ENCODE results near the gene LRP1B.
"Not testable (repeated sequence)": the region's sequence is repeated elsewhere in the genome, so short reads cannot be mapped to it uniquely, and the experiment has no call there.

Gene LRP1B

DNA sequence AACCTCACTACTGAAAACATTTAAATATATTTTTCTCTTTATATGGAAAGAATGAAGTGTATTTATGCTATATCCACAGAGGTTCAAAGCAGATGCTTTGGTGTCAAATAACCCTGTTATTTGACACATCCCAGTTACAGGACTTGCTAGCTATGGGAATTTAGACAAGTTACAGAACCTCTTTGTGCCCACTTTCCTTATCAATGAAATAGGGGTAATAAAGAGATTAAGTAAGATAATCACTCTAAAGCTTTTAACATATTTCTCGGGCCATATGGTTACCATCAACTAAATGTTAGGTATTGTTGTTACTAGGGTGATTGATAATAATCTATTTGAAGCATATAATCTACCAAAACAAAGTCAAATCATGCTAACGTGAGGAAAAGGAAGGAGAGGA lies 1690.0 kb downstream of the LRP1B start:
- H3K9ac ChIP-seq (ENCODE audit: low read depth, low read length, poor library complexity, severe bottlenecking), result no peak overlapping the region
- no peak overlapping the region for H3K4me3 ChIP-seq (ENCODE audit: low read length, poor library complexity, severe bottlenecking)
- H3K4me2 ChIP-seq (ENCODE audit: low read depth, low read length, poor library complexity, severe bottlenecking), result no peak overlapping the region
- H3K9me3 ChIP-seq (ENCODE audit: insufficient read depth, low read depth, low read length), result no peaks in the 10 kb centered on the region
- no peaks in the 10 kb centered on the region for H3K4me1 ChIP-seq (ENCODE audit: insufficient read depth, low read length, poor library complexity, severe bottlenecking)
- no peaks in the 10 kb centered on the region for H4K20me1 ChIP-seq (ENCODE audit: insufficient read depth, low read length, poor library complexity, severe bottlenecking)
- H3K9me2 ChIP-seq (replicated peaks; ENCODE audit: low read depth, low read length), result no peaks in the 10 kb centered on the region
- no peaks in the 10 kb centered on the region for H3K36me3 ChIP-seq (ENCODE audit: insufficient read depth, low read length)
- no peaks in the 10 kb centered on the region for H3K27me3 ChIP-seq (ENCODE audit: insufficient read depth, low read length, poor library complexity, severe bottlenecking)
- no peaks in the 10 kb centered on the region for H3F3A ChIP-seq (ENCODE audit: low read depth)
- no peak overlapping the region for H2AFZ ChIP-seq (ENCODE audit: low read length)
- H3K79me2 ChIP-seq (ENCODE audit: insufficient read depth, low read length), result no peaks in the 10 kb centered on the region
- no peak for TF ChIP-seq EZH2phosphoT487 (IDR thresholded peaks at IDR 0.05; ENCODE audit: borderline replicate concordance)
- TF ChIP-seq, protein P1, sequence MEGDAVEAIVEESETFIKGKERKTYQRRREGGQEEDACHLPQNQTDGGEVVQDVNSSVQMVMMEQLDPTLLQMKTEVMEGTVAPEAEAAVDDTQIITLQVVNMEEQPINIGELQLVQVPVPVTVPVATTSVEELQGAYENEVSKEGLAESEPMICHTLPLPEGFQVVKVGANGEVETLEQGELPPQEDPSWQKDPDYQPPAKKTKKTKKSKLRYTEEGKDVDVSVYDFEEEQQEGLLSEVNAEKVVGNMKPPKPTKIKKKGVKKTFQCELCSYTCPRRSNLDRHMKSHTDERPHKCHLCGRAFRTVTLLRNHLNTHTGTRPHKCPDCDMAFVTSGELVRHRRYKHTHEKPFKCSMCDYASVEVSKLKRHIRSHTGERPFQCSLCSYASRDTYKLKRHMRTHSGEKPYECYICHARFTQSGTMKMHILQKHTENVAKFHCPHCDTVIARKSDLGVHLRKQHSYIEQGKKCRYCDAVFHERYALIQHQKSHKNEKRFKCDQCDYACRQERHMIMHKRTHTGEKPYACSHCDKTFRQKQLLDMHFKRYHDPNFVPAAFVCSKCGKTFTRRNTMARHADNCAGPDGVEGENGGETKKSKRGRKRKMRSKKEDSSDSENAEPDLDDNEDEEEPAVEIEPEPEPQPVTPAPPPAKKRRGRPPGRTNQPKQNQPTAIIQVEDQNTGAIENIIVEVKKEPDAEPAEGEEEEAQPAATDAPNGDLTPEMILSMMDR (conservative IDR thresholded peaks at IDR 0.05; ENCODE audit: low read length), result no peak

DNA sequence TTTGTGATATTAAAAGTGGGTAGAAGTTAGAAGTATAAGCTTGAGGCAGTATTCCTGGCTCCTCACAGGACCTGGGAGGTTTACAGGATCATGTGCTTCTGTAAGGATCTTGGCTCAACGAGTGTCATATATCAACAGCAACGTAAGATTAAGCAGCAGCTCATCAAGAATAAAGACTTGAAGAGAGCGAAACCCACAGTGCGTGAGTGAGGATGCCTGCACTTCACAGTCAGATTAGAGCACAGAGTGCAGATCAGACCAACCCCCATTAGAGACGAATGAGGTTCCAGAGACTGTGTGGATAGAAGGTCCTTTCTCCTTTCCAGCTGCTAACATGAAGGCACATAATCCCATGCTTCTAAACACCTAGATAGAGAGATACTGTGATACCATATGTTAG lies 1693.9 kb downstream of the LRP1B start:
- Histone ChIP-seq H3K79me2 (ENCODE audit: insufficient read depth, low read length) (no peaks in the 10 kb centered on the region), H4K20me1 (ENCODE audit: insufficient read depth, low read length, poor library complexity, severe bottlenecking) (no peaks in the 10 kb centered on the region), H3F3A (ENCODE audit: low read depth) (no peaks in the 10 kb centered on the region), H3K9me3 (ENCODE audit: insufficient read depth, low read depth, low read length) (no peaks in the 10 kb centered on the region), H3K36me3 (ENCODE audit: insufficient read depth, low read length) (no peaks in the 10 kb centered on the region), H3K4me2 (ENCODE audit: low read depth, low read length, poor library complexity, severe bottlenecking) (no peak overlapping the region), H3K4me3 (ENCODE audit: low read length, poor library complexity, severe bottlenecking) (no peak overlapping the region), H3K4me1 (ENCODE audit: insufficient read depth, low read length, poor library complexity, severe bottlenecking) (no peaks in the 10 kb centered on the region), H3K9ac (ENCODE audit: low read depth, low read length, poor library complexity, severe bottlenecking) (no peak overlapping the region), H3K27me3 (ENCODE audit: insufficient read depth, low read length, poor library complexity, severe bottlenecking) (no peaks in the 10 kb centered on the region), H2AFZ (ENCODE audit: low read length) (no peak overlapping the region), H3K9me2 (replicated peaks; ENCODE audit: low read depth, low read length) (no peaks in the 10 kb centered on the region)
- TF ChIP-seq, protein P1 (conservative IDR thresholded peaks at IDR 0.05; ENCODE audit: low read length), result no peak

DNA sequence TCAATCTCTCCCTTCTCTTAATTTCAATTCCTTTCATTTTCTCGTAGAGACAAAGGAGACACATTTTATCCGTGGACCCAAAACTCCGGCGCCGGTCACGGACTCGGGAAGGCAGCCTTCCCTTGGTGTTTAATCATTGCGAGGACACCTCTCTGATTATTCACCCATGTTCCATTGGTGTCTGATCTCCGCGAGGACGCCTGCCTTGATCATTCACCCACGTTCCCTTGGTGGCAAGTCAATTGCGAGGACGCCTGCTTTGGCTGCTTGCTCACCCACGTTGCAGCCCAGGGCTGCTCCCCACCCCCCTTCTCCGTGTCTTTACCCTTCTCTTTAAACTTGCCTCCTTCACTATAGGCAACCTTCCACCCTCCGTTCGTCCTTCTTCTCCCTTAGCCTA lies 1703.8 kb downstream of the LRP1B start:
- H3K4me2 ChIP-seq (ENCODE audit: low read depth, low read length, poor library complexity, severe bottlenecking); H3K9ac ChIP-seq (ENCODE audit: low read depth, low read length, poor library complexity, severe bottlenecking); H3K4me1 ChIP-seq (ENCODE audit: insufficient read depth, low read length, poor library complexity, severe bottlenecking); H3K27me3 ChIP-seq (ENCODE audit: insufficient read depth, low read length, poor library complexity, severe bottlenecking); H3K79me2 ChIP-seq (ENCODE audit: insufficient read depth, low read length); H3K4me3 ChIP-seq (ENCODE audit: low read length, poor library complexity, severe bottlenecking); H2AFZ ChIP-seq (ENCODE audit: low read length); H3K36me3 ChIP-seq (ENCODE audit: insufficient read depth, low read length); H4K20me1 ChIP-seq (ENCODE audit: insufficient read depth, low read length, poor library complexity, severe bottlenecking); H3K9me3 ChIP-seq (ENCODE audit: insufficient read depth, low read depth, low read length); H3K9me2 ChIP-seq (replicated peaks; ENCODE audit: low read depth, low read length); H3F3A ChIP-seq (ENCODE audit: low read depth): not testable (repeated sequence)

DNA sequence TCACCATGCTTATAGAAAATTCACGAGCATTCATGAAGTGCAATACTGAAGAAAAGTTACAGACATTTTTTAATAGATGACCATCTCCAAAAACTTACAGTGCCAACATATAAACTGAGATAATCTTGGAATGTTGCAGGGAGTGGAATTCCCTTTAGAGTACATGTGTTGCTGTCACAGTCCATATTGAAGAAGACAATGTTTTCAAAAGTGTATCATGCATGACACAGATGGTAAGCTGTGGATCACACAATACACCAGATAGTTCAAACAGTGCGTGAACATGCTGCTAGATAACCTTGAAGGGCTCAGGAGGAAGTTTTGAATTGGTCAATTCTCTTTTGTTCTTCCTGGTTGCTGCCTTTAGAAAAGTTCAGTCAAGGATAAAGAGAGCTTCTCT lies 1706.3 kb downstream of the LRP1B start:
- Histone ChIP-seq H3F3A (ENCODE audit: low read depth) (no peaks in the 10 kb centered on the region), H3K4me1 (ENCODE audit: insufficient read depth, low read length, poor library complexity, severe bottlenecking) (no peaks in the 10 kb centered on the region), H3K79me2 (ENCODE audit: insufficient read depth, low read length) (no peaks in the 10 kb centered on the region), H3K9me3 (ENCODE audit: insufficient read depth, low read depth, low read length) (no peaks in the 10 kb centered on the region), H3K27me3 (ENCODE audit: insufficient read depth, low read length, poor library complexity, severe bottlenecking) (no peaks in the 10 kb centered on the region), H3K4me2 (ENCODE audit: low read depth, low read length, poor library complexity, severe bottlenecking) (no peak overlapping the region), H3K9ac (ENCODE audit: low read depth, low read length, poor library complexity, severe bottlenecking) (no peak overlapping the region), H3K9me2 (replicated peaks; ENCODE audit: low read depth, low read length) (no peaks in the 10 kb centered on the region), H3K4me3 (ENCODE audit: low read length, poor library complexity, severe bottlenecking) (no peak overlapping the region), H4K20me1 (ENCODE audit: insufficient read depth, low read length, poor library complexity, severe bottlenecking) (no peaks in the 10 kb centered on the region), H3K36me3 (ENCODE audit: insufficient read depth, low read length) (no peaks in the 10 kb centered on the region), H2AFZ (ENCODE audit: low read length) (no peak overlapping the region)
- TF ChIP-seq, protein P1 (conservative IDR thresholded peaks at IDR 0.05; ENCODE audit: low read length), result no peak
- TF ChIP-seq EZH2phosphoT487 (IDR thresholded peaks at IDR 0.05; ENCODE audit: borderline replicate concordance), result no peak
